ENCODE results near the gene PUS3.

The PUS3 gene

GRCh38 chr11:125902927-125903710 is at the start of gene PUS3:
TSS of gene PUS3 (minus strand) at chr11:125903206. CDS start at chr11:125896284, 6,922 bp downstream.
- peak; percentile 82 for DNase-seq

DNA sequence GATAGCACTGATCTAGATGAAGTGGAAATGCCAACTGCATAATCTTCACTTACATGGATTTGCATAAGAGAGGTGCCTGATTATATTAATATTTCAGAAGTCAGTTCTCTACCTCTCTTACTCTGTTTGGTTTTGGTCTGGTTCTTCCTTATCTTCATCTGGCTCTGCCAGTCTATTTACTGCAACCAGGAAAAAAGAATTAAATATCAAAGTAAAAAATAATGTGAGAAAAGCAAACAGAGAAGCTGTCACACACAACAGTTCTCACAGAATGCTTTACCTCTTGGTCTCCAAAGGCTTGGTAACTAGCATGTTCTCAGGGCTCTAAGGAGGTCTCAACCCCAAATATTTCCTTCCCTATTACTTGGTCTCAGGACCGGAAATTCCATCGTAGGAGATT is 49.6 kb upstream of the PUS3 start:
- DNase-seq: no peak

- no peak for DNase-seq
Measured at GRCh38 chr11:125951731-125952130, 48.7 kb upstream of the PUS3 start.

- DNase-seq: no peak
Measured at GRCh38 chr11:125950696-125951651, 48.0 kb upstream of the PUS3 start.

DNA sequence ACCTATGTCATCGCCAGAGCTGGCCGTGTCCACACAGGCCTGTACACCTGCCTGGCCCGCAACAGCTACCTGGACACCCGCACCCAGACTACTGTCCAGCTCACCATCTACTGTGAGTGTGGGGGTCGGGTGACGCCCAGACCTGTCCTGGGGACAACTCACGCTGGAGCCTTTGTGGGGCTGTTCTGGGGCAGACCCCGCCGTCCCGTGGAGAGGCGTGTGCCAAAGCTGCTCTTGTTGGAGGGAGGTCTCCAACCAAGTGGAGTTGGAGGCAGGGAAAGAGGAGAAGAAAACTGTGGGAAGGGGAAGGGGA is 47.1 kb upstream of the PUS3 start:
- no peak for DNase-seq

DNA sequence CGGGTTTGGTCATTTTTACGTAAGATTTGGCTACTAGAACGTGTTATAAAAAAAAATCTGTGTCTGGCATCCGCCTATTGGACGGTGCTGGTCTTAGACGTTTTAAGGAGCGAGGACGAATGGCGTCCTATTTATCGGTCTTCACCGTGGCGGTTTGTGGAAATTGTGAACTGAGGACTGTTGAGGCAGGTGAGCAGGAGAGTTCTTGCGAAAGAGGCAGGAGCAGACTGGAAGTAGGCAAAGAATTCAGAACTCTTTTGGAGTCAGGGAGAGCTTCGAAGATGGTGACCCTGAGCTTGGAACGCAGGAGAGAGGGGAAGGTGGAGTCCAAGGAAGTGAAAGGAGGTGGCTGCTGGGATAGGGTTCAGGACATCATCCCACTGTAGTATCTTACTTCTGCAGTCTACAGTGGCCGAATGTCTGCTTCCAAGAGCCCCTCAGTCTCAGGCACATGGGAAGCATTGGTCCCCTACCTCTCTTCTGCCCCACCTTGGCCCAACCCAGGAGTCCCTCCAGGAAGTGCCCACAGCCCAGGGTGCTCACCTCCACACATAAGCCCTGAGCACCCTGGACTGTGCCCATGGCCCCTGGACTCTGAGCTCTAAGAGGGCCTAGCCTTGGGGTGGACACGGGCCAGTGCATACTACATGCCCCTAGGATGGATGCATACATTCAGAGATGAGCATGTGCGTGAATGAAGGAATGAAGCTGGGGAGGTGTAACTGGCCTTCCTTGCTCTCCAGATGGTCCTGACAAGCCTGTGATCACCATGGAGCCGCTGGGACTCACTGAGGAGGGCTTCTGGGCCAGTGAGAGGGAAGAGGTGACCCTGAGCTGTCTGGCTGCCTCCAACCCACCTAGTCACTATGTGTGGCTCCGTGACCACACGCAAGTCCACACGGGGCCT is 46.5 kb upstream of the PUS3 start:
- no peak for DNase-seq

DNA sequence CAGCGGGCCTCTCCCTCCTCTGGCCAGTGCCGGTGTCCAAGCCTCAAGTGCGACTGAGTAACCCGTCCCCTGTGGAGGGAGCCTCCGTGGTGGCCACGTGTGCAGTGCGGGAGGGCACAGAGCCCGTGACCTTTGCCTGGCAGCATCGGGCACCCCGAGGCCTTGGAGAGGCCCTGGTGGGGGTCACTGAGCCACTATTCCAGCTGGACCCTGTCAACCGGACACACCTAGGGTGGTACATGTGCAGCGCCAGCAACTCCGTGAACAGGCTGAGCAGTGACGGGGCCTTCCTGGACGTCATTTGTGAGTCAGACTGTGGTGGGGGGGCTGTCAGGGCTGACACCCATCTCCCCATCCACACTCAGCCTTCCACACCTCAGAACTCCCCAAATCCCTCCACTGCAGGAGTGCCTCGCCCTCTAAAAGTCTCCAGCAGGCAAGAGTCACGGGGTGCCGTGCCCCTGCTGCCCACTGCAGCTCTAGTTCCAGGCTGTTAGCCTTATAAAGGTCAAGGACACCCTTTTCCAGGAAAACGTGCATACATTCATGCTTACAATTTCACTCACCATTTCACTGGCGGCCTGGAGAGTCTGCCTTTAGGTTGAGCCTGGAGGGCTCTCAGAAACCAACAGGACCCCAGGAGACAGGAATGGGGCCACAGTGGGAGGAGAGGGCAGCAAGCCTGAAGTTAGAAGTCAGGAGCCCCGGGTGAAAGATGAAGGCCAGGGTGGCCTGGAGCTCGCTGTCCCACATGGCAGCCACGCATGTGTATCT is 45.5 kb upstream of the PUS3 start:
- DNase-seq: no peak

- DNase-seq: no peak
Measured at GRCh38 chr11:125947419-125948277, 44.6 kb upstream of the PUS3 start.

DNA sequence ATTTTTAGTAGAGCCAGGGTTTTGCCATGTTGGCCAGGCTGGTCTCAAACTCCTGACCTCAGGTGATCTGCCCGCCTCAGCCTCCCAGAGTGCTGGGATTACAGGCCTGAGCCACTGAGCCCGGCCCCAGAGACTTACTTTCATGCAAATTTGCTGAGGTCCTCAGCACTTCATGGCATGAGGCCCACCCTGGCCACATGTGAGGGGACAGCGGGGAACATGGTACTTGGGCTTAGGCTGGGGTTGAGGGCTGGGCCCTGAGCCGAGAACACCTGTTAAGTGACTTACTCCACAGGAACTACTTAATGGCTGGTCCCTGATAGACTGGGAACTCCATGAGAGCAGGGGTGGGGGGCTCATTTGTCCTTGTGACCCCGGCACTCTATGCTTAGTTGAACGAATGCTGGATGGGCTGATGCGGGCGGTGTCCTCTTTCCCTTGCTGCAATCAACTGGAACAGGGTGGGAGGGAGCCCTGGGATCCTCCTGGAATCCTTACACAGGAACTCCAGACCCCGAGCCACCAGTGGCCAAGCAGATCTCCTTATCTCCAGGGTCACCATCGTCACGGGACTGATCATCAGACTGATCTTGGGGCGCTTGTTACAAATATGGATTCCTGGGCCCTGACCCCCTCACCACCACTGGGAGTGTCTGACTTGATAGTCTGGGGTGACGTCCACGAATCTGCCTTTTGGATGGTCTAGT is 43.9 kb upstream of the PUS3 start:
- no peak for DNase-seq

GRCh38 chr11:125945797-125946520 is 43.0 kb upstream of the PUS3 start, which contains the start of gene VSIG10L2:
TSS of gene VSIG10L2 (plus strand) at chr11:125946044. CDS start at chr11:125946056, 12 bp downstream.
- no peak for DNase-seq

- no peak for DNase-seq
Measured at GRCh38 chr11:125945011-125945796, 42.2 kb upstream of the PUS3 start.

GRCh38 chr11:125944350-125945010 is 41.5 kb upstream of the PUS3 start:
- no peak for DNase-seq

DNA sequence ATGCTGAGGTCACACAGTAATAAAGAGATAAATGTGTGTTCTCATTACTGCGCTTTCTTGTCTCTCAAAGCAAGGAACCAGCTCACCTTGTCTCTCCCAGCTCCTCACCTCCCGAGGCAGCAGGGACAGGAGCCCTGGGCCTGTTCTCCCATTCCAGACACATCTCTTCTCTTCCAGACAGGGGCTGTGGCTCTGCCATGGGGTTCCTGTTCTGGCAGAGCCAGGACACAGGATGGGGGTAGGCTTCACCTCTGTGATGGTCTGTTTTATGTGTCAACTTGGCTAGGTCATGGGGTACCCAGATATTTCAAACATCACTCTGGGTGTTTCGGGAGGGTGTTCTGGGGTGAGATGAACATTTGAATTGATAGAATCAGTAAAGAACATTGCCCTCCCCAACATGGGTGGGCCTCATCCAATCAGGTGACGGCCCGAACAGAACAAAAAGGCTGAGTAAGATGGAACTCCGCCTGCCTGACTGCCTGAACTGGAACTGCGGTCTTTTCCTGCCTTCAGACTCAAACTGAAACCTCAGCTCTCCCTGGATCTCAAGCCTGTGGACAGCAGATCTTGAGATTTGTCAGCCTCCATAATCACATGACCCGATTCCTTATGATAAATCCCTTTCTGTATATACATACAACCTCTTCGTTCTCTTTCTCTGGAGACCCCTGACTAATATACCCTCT is 40.8 kb upstream of the PUS3 start:
- DNase-seq: no peak

- no peak for DNase-seq
Measured at GRCh38 chr11:125942771-125943428, 39.9 kb upstream of the PUS3 start.

DNA sequence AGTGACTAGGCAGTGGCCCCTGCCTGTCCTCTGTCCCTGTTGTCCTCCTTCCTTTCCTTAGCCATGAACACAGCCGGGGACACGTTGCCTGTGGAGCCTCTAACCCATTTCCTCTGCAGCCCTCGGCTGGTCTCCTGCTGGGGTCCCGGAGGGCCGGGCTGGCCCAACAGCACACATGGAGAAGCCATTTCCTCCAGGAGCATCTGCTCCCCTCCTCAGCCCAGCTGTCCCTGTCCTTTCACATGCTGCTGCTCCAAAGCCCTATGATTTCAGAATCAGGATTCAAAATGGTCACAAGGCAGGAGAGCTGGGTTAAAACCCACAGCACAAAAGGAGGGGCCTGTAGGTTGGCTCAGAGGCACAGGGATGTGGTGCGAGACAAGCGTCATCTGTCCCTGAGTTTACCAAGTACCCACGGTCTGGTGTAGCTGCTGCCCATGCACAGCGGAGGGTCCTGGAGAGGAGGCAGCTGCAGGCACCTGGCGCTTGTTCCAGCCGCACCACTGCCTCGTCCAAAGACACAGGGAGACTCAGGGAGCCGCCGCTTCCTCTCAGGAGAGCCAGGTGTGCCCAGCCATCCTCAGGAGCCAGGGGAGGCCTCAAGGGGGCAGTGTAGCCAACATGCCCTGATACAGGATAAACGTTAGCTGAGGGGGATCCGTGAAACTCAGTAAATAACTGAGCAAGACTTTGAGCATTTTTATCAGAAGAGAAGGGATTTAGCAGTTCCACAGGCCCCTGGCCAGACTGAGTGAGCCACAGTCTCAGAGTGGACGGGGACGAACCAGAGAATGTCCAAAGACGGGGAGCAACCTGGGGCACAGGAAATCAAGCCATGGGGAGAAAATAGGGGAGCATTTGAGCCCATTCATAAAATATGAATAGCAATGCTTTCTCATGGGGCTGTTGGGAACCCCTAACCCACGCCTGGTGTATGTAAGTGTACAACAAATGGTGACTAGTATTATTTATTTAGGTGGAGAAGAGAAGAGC is 38.9 kb upstream of the PUS3 start:
- DNase-seq: peak; percentile 12

- no peak for DNase-seq
Measured at GRCh38 chr11:125941267-125941618, 38.2 kb upstream of the PUS3 start.

All from NCI-H2227 treated with DMSO at 0.1 percent for 48 hours (cell line).